Measurements from ENCODE around the gene TMEM247. TPM values are rescaled to one million over a fixed set of nuclear protein-coding genes. Genes with fewer than 3 reads are reported as not detected.
"Not testable (repeated sequence)": the region's sequence is repeated elsewhere in the genome, so short reads cannot be mapped to it uniquely, and the experiment has no call there.

Gene TMEM247
- total RNA-seq, 2 experiments from 2014 or later: not detected

DNA sequence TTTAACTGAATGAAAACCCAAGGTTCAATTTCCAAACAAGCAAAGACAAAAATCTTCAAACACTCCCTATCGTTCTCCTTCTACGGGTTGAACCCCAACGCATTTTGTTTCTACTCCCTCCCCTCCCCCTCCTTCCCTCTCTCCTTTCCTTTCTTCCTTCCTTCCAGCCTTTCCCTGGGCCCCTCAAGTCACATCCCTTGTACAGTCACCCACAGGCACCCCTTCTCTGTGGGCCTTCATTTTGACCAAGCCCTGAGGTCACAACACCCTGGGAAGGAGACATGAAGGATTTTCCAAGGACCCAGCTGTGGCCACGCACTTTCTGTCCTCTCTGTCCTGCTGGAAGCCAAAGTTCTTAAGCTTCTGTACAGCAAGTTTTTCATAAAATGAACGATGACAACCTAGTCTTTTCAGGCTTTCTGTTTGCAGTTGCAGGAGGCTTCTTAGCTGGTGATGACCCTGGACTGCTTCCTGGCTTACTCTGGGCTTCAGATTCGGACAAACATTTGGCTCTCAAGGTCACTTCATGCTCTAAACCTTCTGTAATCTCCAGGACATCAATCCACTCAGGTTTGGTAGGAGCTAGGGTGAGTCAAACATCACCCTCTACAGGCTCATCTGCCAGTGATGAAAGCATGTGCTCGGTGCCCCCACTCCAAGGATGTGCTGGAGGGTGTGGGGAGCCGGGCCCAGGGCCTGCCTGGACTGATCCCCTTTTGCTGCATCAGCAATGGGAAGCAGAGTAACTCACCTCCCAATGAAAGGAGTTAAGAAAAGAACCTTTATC lies 25.5 kb downstream of the TMEM247 start:
- ChIA-PET POLR2A (no interaction called here), CTCF (no interaction called here)

DNA sequence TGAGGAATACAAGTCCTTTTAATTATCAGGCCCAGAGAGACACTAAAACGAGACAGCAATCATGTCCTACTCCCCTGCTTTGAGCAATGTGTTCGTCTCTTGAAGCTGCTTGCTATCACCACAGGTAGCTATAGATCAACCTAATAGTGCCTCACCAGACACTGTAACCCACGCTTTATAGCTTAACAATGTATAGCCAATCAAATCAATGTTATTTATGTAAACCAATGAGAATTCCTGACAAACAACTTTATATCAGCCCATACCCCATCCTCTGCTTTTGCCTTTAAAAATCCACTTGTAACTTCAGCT lies 26.1 kb downstream of the TMEM247 start:
- POLR2A ChIA-PET: no interaction called here
- CTCF ChIA-PET: no interaction called here

DNA sequence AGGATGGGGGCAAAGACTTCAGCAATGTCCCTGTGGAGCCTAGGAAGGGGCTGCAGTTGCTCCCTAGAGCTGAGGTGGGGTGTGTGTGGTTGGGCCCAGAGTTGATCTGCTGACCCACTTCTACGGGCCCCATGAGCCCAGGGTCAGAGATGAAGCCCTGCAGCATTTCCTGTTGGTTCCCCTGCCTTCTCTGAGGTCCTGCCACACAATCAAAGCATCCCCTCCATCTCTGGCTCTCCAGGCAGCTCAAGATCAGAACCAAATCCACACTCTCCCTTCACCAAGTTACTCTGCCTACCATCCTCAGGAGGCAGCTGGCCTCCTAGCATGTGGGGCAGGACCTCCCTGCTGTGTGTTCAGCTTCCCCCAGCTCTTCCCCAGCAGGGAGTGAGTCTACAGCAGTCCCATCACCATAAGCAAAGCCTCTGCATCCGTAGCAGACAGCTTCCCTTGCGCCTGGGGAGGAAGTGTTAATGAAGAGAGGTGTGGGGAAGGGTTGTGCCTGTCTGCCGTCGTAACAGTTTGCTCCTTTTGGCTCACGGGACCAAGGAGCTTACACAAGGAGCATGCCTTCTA lies 26.9 kb downstream of the TMEM247 start:
- CTCF ChIA-PET: no interaction called here
- POLR2A ChIA-PET: no interaction called here

DNA sequence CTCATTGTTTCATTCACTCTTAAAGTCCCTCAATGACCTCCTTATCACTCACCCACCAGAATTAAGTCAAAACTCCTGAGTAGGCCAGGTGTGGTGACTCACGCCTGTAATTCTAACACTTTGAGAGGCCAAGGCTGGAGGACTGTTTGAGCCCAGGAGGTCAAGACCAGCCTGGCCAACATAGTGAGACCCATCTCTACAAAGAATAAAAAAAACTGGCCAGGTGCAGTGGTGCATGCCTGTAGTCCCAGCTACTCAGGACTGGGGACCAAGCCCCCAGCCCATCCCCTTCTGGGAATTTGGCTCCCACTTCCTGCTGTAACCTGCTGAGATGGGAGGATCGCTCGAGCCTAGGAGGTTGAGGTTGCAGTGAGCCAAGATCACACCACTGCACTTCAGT lies 28.9 kb downstream of the TMEM247 start:
- POLR2A ChIA-PET: no interaction called here
- CTCF ChIA-PET: no interaction called here

DNA sequence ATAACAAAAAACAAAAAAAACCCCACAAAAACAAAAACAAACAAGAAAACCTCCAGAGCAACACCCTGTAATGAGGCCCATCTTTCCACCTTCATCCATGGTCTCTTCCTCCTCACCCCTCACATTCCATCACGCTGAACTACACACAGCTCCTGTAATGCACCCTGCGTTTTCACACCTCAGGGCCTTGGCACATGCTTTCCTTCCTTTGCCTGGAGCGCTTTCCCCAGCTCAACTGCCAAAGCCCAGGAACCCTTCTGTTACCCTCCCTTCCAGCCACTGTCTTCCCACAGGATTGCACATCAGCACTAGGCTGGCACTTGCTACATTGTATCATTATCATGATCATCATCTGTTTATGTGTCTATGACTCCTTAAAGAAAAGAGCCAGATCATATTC lies 29.4 kb downstream of the TMEM247 start:
- CTCF ChIA-PET: no interaction called here

DNA sequence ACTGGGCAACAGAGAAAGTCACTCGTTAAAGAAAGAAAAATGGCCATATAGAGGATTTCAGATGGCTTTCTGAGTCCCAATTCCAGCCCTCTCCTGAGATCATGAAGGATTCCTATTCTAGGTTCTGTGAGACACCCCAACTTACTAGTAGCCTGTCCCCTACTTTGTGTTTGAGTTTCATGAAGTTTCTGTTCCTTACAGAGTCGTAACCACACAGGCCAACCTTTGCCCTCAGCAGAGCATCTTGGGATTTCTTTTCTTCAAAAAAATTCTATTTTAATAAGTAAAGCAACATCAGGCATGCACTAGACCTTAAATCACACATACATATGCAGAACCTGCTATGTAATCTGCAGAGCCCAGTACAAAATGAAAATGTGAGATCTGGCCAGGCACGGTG lies 30.4 kb downstream of the TMEM247 start:
- CTCF ChIA-PET: no interaction called here
- POLR2A ChIA-PET: no interaction called here

More for the DNA sequence above, 29.4 kb downstream of the TMEM247 start:
- POLR2A ChIA-PET: interaction anchor here (0.6 kb wide), 1 partner anchor 11 kb away, joined by 3 read pairs; no protein-coding TSS in a partner anchor

DNA sequence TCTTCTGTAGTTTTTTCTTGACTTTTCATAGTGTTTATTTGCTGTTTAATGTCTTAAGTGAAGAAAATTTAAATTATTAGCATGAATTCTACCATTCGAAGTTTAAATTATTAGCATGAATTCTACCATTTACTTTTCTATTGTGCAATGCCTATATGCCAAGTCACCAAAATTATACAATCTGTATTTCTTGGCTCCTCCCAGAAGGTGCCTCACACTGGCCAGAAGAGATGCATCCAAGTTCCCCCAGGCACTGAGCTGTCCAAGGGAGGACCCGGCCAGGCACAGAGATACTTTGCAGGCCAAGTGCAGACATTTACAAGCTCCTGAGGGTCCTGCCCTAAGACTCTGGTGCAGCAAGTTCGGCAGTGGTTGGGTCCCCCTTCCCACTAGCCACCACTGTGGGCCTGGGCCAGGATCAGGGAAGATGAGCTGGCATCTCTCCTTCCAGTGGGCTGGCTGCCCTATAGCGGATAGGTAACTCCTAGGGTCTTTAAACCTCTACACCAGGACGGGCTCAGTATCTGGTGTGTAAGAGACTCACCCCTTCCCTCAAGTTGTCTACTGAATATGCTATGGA lies 31.3 kb downstream of the TMEM247 start:
- CTCF ChIA-PET: interaction anchor here (1.4 kb wide), 1 partner anchor 140 kb away, joined by 3 read pairs; no protein-coding TSS in a partner anchor
- POLR2A ChIA-PET: no interaction called here

DNA sequence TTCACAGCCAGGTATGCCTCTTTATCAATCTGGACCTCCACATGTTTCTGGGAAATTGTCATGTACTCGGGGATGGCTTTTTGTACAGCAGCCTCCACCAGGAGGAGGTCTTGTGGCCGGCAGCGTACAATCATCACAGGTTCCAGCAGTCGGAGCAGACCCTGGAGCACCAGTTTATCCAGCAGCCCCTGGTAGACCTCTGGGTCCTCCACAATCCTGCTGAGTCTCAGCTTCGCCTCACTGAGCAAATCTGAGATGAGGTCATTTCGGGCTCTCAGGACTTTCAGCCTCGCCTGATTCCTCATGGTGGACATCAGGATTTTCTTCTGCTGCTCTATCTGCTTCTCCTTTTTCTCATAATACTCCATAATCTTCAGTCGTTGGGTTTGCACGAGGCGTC lies 32.8 kb downstream of the TMEM247 start:
- CTCF ChIA-PET: interaction anchor here (0.6 kb wide), 1 partner anchor 143 kb away, joined by 3 read pairs; no protein-coding TSS in a partner anchor

DNA sequence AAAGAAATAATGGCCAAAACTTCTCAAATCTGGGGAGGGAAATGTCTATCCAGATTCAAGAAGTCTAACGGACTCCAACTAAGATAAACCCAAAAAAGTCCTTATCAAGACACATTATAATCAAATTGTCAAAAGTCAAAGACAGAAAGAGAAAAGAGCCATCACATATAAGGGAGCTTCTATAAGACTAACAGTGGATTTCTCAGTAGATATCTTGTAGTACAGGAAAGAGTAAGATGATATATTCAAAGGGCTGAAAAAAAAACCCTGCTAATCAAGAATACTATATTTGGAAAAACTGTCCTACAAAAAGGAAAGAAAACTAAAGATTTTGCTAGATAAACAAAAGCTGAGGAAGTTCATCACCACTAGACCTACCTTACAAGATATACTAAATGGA lies 35.4 kb downstream of the TMEM247 start:
- CTCF ChIA-PET: interaction anchor here (1.3 kb wide), 1 partner anchor 22 kb away, joined by 3 read pairs; no protein-coding TSS in a partner anchor
- POLR2A ChIA-PET: no interaction called here

More for the DNA sequence above, 32.8 kb downstream of the TMEM247 start:
- POLR2A ChIA-PET: no interaction called here

DNA sequence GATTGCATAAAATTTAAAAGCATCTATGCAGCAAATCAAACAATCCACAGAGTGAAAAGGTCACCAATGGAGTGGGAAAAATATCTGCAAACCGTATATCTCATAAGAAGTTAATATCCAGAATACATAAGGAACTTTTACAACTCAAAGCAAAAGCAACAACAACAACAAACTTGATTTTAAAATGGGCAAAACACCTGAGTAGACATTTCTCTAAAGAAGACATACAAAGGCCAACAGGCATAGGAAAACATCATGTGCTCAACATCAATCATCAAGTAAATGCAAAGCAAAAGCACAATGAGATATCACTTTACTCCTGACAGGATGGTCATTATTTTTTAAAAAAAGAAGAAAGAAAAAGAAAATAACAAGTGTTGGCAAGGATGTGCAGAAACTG lies 38.1 kb downstream of the TMEM247 start:
- ChIA-PET POLR2A (no interaction called here), CTCF (interaction anchor here (1.1 kb wide), 1 partner anchor 13 kb away, joined by 3 read pairs; no protein-coding TSS in a partner anchor)

DNA sequence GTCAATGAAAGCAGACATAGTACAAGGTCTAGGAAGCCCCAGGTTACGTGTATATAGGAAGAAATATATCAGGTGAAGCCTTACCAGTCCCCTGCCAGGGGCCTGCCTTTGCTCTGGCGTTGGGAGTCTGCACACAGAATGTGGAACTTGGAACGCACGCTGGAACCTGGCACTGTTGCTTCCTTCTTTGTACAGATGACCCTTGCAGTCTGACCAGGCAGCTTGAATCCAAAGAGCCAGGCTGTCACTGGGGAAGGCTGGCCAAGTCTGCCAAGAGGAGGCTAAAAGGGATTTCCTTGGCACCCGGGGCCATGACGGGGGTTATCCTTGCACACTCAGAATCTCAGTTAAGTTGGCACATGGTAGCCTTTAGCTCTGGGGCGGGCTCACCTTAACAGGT lies 39.5 kb downstream of the TMEM247 start:
- ChIA-PET CTCF (interaction anchor here (0.6 kb wide), 1 partner anchor 116 kb away, joined by 3 read pairs; no protein-coding TSS in a partner anchor), POLR2A (no interaction called here)

DNA sequence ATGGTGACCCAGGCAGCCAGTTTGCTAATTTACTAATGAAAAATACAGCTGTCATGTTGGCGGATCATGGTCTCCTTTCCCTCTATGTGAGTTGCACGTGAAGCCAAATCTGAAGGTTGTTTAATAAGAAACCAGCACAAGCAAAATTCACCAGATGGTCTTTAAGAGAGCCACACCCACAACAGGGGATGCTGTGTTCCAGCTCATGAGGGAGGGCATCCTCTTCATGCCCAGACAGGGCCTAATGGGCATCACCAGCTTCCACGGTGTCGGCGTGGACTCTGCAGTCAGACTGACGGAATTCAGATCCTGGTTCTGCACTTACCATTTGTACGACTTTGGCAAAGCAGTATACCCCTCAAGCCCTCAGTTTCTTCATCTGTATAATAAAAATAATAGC lies 39.9 kb downstream of the TMEM247 start:
- CTCF ChIA-PET: no interaction called here
- POLR2A ChIA-PET: no interaction called here

DNA sequence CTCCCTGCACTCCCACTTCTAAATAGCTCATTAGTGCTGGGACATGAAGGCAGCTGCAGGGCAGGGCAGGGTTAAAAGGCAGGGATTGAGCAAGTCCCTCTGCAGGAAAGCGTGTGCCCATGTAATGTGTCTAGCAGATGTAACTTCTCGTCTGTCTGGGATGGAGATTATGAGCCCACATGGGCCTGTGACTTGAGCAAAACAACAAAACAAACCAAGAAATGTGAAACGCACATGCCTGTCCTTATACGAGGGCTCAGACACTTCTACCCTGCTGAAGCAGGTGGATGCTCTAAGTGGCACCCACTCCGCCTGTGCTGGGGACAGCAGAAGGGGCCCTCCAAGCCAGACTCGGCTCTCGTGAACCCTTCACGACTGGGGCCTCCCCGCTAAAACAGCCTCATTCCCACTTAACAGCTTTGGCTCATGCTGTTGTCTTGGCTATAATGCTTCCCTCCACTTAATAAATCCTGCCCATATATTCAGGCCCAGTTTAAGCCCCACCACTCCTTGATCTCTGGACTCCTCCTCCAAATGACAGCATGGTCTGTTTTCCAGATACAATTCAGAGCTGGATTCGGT lies 40.9 kb downstream of the TMEM247 start:
- POLR2A ChIA-PET: interaction anchor here (0.6 kb wide), 1 partner anchor 11 kb away, joined by 3 read pairs; no protein-coding TSS in a partner anchor
- CTCF ChIA-PET: no interaction called here

DNA sequence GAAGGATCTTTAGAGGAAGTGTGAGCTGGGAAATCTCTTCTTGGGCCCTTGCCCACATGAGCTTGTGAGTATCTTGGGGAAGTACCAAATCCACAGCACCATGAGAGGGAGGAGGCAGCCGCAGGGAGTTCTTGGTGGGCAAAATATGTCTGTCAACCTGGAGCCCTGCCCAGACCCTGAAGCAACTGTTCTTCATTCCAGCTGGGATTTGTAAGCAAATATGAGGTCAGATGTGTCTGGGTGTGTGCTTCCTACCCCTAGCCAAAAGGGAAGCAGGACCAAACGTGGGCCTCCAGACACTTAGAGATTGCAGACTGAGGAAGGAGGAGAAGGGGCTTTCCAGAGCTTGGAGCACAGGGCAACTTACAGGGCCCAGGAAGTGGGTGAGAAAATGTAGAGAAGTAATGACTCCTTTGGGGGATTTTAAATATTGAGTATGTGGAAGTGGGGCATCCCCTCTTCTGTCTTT lies 41.9 kb downstream of the TMEM247 start:
- ChIA-PET POLR2A (no interaction called here), CTCF (no interaction called here)

DNA sequence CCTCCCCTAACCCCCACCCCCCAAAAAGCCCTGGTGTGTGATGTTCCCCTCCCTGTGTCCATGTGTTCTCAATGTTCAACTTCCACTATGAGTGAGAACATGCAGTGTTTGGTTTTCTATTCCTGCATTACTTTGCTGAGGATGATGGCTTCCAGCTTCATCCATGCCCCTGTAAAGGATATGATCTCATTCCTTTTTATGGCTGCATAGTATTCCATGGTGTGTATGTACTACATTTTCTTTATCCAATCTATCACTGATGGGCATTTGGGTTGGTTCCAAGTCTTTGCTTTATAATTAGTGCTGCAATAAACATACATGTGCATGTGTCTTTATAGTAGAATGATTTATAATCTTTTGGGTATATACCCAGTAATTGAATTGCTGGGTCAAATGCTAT lies 43.0 kb downstream of the TMEM247 start:
- CTCF ChIA-PET, POLR2A ChIA-PET: not testable (repeated sequence)

DNA sequence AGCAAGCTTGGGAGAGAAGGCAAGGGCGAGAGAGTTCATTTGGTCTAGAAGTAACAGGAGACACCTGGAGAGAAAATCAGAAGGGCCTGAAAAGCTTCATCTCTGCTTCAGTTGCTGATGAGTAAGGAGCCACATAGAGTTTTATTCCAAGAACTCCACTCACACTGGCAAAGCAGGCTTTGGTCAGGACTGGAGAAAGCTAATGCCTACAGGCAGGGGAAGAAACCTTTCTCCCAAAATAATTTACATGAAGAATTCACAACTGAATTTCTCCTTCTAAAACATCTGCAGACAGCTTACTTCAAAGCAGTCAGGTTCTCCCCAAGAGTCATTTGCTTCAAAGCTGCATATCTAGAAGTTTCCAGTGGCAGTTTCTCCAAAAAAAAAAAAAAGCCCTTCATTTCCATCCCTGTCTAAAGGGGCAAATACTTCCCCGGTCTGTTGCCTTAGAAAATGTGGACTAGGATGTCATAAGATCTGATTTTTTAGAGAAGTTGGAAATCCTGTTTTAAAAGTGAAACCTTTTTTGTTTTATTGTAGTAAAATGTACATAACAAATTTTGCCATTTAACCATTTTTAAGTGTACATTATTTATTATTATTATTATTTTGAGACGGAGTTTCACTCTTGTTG lies 46.3 kb downstream of the TMEM247 start:
- CTCF ChIA-PET: no interaction called here
- POLR2A ChIA-PET: no interaction called here

DNA sequence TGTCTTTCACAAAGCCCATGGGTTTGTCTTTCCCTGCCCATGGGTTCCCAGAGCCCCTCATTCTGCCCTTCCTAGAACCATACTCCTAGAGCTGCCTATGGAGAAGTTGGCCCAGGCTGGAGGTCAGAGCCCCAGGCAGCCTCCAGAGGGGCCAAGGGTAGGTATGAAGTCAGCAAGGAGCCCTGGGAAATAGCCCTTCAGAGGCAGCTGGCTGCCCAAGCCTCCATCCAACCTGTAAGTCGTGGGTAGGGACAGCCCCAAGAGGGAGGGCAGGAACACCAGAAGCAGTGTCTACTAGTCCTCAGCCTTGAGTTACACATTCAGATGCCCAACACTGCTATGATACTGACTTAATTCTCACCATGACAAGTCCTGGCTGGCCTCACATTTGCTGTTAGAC lies 49.5 kb downstream of the TMEM247 start:
- ChIA-PET POLR2A (no interaction called here), CTCF (no interaction called here)

DNA sequence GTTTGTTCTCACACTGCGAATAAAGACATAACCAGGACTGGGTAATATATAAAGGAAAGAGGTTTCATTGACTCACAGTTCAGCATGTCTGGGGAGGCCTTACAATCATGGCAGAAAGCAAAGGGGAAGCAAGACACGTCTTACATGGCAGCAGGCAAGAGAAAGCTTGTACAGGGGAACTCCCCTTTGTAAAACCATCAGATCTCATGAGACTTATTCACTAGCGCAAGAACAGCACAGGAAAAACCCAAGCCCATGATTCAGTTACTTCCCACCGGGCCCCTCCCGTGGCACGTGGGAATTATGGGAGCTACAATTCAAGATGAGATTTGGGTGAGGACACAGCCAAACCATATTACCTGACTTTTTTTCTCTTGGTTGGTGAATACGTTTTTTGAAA lies 51.3 kb downstream of the TMEM247 start:
- CTCF ChIA-PET: interaction anchor here (0.7 kb wide), 1 partner anchor 13 kb away, joined by 3 read pairs; no protein-coding TSS in a partner anchor
- POLR2A ChIA-PET: no interaction called here

DNA sequence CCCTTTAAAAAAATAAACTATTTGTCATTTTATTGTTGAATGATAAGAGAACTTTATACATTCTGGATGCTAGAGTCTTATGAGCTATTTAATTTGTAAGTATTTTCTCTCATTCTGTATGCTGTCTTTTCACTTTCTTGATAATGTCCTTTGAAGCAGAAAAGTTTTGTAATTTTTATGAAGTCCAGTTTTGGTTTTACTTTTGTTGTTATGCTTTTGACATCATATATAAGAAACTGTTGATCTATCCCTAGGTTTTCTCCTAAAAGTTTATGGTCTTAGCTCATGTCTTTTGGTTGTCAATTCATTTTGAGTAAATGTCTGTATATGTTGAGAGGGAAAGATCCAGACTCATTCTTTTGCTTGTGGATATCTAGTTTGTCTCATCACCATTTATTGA lies 52.5 kb downstream of the TMEM247 start:
- POLR2A ChIA-PET: no interaction called here

More for the DNA sequence above, 52.5 kb downstream of the TMEM247 start:
- CTCF ChIA-PET: no interaction called here
